ENCODE measurements around the gene ARMC6.
A peak's percentile ranks its signal among the peaks of the same experiment; 100 is the strongest.
"Not testable (repeated sequence)": the region's sequence is repeated elsewhere in the genome, so short reads cannot be mapped to it uniquely, and the experiment has no call there.

The ARMC6 gene

GRCh38 chr19:19022380-19022961, 10.9 kb upstream of the ARMC6 start:
- peaks cover 83% of the 10 kb centered on the region for H3K79me2 ChIP-seq (ENCODE audit: low read length)
- peaks cover 5% of the 10 kb centered on the region for H3K36me3 ChIP-seq (replicated peaks; ENCODE audit: insufficient read depth, low read length)
- H3F3A ChIP-seq (ENCODE audit: insufficient read depth, low read length): no peaks in the 10 kb centered on the region
- no peak overlapping the region for H2AFZ ChIP-seq (ENCODE audit: low read length)
- no peaks in the 10 kb centered on the region for H3K9me3 ChIP-seq (replicated peaks; ENCODE audit: insufficient read depth, low read length)
- H3K9me2 ChIP-seq (replicated peaks; ENCODE audit: insufficient read depth, low read length): no peaks in the 10 kb centered on the region
- no peak overlapping the region for H3K4me3 ChIP-seq (ENCODE audit: low read length)
- no peaks in the 10 kb centered on the region for H3K27me3 ChIP-seq (replicated peaks; ENCODE audit: insufficient read depth, low read length)
- TF ChIP-seq CTCF (IDR thresholded peaks at IDR 0.05; ENCODE audit: low read length) (no peak), EZH2 (optimal IDR thresholded peaks at IDR 0.05; ENCODE audit: low read depth, low read length) (no peak), EZH2phosphoT487 (IDR thresholded peaks at IDR 0.05; ENCODE audit: low read length) (no peak)
- H3K27ac ChIP-seq (ENCODE audit: low read length): no peak overlapping the region
- DNase-seq: no peak
- H3K9ac ChIP-seq (ENCODE audit: low read length): no peak overlapping the region
- no peaks in the 10 kb centered on the region for H3K4me1 ChIP-seq (ENCODE audit: low read length)
- no peak overlapping the region for H3K4me2 ChIP-seq (ENCODE audit: low read depth, low read length)
- peaks cover 5% of the 10 kb centered on the region; the same call in 1 of the 2 replicates for H4K20me1 ChIP-seq (ENCODE audit: insufficient read depth, low read length)

GRCh38 chr19:19023376-19023775, 10.0 kb upstream of the ARMC6 start:
- H3K9me3 ChIP-seq (replicated peaks; ENCODE audit: insufficient read depth, low read length); H4K20me1 ChIP-seq (ENCODE audit: insufficient read depth, low read length); H3K9me2 ChIP-seq (replicated peaks; ENCODE audit: insufficient read depth, low read length); H3K9ac ChIP-seq (ENCODE audit: low read length); H3K27me3 ChIP-seq (replicated peaks; ENCODE audit: insufficient read depth, low read length); H3K27ac ChIP-seq (ENCODE audit: low read length); H3K4me3 ChIP-seq (ENCODE audit: low read length); H3K4me1 ChIP-seq (ENCODE audit: low read length); H3F3A ChIP-seq (ENCODE audit: insufficient read depth, low read length); DNase-seq; H3K4me2 ChIP-seq (ENCODE audit: low read depth, low read length); H2AFZ ChIP-seq (ENCODE audit: low read length); H3K36me3 ChIP-seq (replicated peaks; ENCODE audit: insufficient read depth, low read length): not testable (repeated sequence)
- H3K79me2 ChIP-seq (ENCODE audit: low read length): peaks cover 84% of the 10 kb centered on the region

- H3K27ac ChIP-seq (ENCODE audit: low read length): no peak overlapping the region
- H3K27me3 ChIP-seq (replicated peaks; ENCODE audit: insufficient read depth, low read length): no peaks in the 10 kb centered on the region
- H3K9ac ChIP-seq (ENCODE audit: low read length): no peak overlapping the region
- H3K9me2 ChIP-seq (replicated peaks; ENCODE audit: insufficient read depth, low read length): no peaks in the 10 kb centered on the region
- H3K9me3 ChIP-seq (replicated peaks; ENCODE audit: insufficient read depth, low read length): no peaks in the 10 kb centered on the region
- H3K36me3 ChIP-seq (replicated peaks; ENCODE audit: insufficient read depth, low read length): peaks cover 10% of the 10 kb centered on the region
- no peak overlapping the region for H3K4me3 ChIP-seq (ENCODE audit: low read length)
- H3F3A ChIP-seq (ENCODE audit: insufficient read depth, low read length): no peaks in the 10 kb centered on the region
- H2AFZ ChIP-seq (ENCODE audit: low read length): no peak overlapping the region
- H3K4me2 ChIP-seq (ENCODE audit: low read depth, low read length): no peak overlapping the region
- no peak for TF ChIP-seq EZH2phosphoT487 (IDR thresholded peaks at IDR 0.05; ENCODE audit: low read length)
- TF ChIP-seq EZH2 (optimal IDR thresholded peaks at IDR 0.05; ENCODE audit: low read depth, low read length): no peak
- TF ChIP-seq CTCF (IDR thresholded peaks at IDR 0.05; ENCODE audit: low read length): no peak
- peaks cover 91% of the 10 kb centered on the region for H3K79me2 ChIP-seq (ENCODE audit: low read length)
- H4K20me1 ChIP-seq (ENCODE audit: insufficient read depth, low read length): peaks cover 5% of the 10 kb centered on the region; the same call in 1 of the 2 replicates
- H3K4me1 ChIP-seq (ENCODE audit: low read length): no peaks in the 10 kb centered on the region
- DNase-seq: no peak
Observed at GRCh38 chr19:19025861-19026260, 7.5 kb upstream of the ARMC6 start.

- no peak overlapping the region for H2AFZ ChIP-seq (ENCODE audit: low read length)
- no peak for DNase-seq
- no peak overlapping the region for H3K4me2 ChIP-seq (ENCODE audit: low read depth, low read length)
- no peaks in the 10 kb centered on the region for H3K4me1 ChIP-seq (ENCODE audit: low read length)
- peaks cover 92% of the 10 kb centered on the region for H3K79me2 ChIP-seq (ENCODE audit: low read length)
- no peaks in the 10 kb centered on the region for H3F3A ChIP-seq (ENCODE audit: insufficient read depth, low read length)
- no peaks in the 10 kb centered on the region for H3K9me3 ChIP-seq (replicated peaks; ENCODE audit: insufficient read depth, low read length)
- TF ChIP-seq CTCF (IDR thresholded peaks at IDR 0.05; ENCODE audit: low read length) (peak; percentile 10; the same call in 1 of the 2 replicates), EZH2 (optimal IDR thresholded peaks at IDR 0.05; ENCODE audit: low read depth, low read length) (no peak)
- H3K36me3 ChIP-seq (replicated peaks; ENCODE audit: insufficient read depth, low read length): peaks cover 10% of the 10 kb centered on the region
- no peak overlapping the region for H3K4me3 ChIP-seq (ENCODE audit: low read length)
- no peaks in the 10 kb centered on the region for H3K9me2 ChIP-seq (replicated peaks; ENCODE audit: insufficient read depth, low read length)
- no peak overlapping the region for H3K27ac ChIP-seq (ENCODE audit: low read length)
- H3K9ac ChIP-seq (ENCODE audit: low read length): no peak overlapping the region
- no peaks in the 10 kb centered on the region for H3K27me3 ChIP-seq (replicated peaks; ENCODE audit: insufficient read depth, low read length)
- peaks cover 5% of the 10 kb centered on the region; the same call in 1 of the 2 replicates for H4K20me1 ChIP-seq (ENCODE audit: insufficient read depth, low read length)
Observed at GRCh38 chr19:19026299-19026971, 7.0 kb upstream of the ARMC6 start.

All from MM.1S (cell line).